GM19240 (cell line): ENCODE results near the gene MSX1.

Experiments
- DNase-seq: peaks from one replicate; pipeline ENCODE4 v3.0.0; 2011; ENCODE audit warnings: low spot score; ENCODE audit not compliant: insufficient read length

MSX1 gene

GRCh38 chr4:4857001-4857808, 2.3 kb upstream of the MSX1 start:
- no peak for DNase-seq

DNA sequence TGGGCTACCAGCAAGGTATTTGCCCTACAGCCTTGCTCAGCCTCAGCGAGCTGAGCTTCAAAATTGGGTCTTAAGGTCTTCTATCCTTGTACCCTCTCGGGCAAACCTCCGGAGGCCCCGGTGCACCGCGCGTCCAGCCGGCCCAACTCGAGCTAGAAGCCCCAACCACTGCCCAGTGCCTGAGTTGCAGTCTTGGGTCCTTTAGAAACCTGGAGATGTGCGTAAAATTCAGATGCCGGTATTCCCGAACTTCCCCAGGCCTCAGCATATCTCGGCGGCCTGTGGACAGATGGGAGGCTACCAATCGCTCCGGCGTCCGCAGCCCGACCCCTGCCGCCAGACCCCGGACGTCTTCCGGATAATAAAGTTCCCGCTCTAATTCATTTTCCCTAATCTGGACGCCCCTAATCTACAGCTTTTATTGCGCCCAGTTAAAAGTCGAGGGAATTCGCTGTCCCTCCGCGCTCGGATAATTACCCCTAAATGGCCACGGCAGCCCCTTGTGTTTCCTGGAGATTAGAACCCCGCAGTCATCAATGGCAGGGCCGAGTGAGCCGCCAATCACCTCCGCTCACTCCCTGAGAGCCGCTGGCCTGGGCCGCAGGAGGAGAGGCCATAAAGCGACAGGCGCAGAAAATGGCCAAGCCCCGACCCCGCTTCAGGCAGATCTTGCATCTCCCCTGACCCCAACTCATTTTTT, 1.5 kb upstream of the MSX1 start:
- no peak for DNase-seq

DNA sequence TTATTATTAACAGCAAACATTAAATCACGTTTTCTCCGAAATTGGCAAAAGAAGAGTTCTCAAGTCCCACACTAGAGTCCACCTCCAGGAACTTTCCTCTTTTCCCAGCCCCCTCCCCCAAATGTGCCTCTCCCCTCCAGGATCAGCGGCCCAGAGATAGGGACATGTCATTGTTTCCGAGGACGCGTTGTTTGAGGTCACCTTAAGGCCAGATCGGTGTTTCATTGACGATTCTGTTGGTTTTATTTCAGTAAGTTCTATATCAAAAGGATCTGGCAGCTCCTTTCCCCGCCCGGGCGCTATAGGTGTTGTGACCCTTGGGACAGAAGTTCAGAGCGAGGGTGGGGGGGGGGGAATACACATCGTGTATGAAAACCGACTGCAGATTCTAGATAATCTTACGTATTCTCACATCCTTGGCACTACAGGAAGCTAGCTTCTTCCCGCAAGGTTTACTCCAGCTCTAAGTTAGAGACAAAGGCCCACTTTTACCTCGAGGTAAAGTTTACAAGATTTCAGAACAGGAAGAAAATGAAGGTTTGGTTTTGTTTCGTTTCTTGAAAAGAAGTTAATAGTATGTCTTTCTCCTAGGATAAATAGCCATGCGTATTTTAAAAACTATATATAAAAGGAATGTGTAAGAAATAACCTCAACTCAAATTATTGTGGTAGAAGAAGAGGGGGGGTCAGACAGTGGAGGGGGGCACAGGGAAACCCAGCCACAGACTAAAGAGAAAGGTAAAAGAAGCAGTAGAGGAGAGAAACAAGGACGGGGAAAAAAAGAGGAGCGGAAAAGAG, 739 bp upstream of the MSX1 start:
- no peak for DNase-seq

GRCh38 chr4:4859799-4860599, 534 bp downstream of the MSX1 start:
- DNase-seq, result no peak

GRCh38 chr4:4860600-4861389, 1.3 kb downstream of the MSX1 start:
- DNase-seq, result no peak

DNA sequence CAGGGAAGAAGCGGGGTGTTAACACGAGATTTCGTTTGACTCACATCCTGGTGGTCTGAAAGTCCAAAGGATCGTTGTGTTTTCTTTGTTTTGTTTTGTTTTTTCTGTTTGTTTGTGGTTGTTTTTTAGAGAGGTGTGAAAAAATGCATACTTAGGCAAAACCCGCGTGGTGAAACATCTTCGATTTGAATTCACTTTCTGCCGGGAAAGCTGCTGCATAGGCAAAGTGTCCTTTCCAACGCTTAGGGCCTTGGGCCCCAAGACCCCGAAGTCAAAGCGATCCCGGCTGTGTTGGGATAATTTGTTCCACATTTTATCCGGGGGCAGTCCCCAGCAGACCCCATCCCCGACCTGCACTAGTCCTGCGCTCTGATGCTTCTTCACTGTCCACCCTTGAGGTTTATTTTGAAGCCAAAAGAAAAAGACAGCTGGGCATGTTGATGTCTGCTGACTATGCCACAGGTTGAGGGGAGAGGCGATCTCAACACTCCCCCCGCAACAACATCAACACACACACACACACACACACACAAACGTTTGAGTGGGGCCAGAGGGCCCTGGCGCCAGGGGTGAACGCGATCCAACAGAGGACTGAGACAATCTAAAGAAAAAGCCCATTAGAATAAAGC, 2.0 kb downstream of the MSX1 start:
- DNase-seq, result no peak

GRCh38 chr4:4862071-4862551, 2.6 kb downstream of the MSX1 start:
- DNase-seq, result no peak

DNA sequence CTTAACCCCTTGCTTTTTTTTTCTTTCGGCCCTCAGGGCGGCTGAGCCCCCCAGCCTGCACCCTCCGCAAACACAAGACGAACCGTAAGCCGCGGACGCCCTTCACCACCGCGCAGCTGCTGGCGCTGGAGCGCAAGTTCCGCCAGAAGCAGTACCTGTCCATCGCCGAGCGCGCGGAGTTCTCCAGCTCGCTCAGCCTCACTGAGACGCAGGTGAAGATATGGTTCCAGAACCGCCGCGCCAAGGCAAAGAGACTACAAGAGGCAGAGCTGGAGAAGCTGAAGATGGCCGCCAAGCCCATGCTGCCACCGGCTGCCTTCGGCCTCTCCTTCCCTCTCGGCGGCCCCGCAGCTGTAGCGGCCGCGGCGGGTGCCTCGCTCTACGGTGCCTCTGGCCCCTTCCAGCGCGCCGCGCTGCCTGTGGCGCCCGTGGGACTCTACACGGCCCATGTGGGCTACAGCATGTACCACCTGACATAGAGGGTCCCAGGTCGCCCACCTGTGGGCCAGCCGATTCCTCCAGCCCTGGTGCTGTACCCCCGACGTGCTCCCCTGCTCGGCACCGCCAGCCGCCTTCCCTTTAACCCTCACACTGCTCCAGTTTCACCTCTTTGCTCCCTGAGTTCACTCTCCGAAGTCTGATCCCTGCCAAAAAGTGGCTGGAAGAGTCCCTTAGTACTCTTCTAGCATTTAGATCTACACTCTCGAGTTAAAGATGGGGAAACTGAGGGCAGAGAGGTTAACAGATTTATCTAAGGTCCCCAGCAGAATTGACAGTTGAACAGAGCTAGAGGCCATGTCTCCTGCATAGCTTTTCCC, 3.4 kb downstream of the MSX1 start:
- no peak for DNase-seq

DNA sequence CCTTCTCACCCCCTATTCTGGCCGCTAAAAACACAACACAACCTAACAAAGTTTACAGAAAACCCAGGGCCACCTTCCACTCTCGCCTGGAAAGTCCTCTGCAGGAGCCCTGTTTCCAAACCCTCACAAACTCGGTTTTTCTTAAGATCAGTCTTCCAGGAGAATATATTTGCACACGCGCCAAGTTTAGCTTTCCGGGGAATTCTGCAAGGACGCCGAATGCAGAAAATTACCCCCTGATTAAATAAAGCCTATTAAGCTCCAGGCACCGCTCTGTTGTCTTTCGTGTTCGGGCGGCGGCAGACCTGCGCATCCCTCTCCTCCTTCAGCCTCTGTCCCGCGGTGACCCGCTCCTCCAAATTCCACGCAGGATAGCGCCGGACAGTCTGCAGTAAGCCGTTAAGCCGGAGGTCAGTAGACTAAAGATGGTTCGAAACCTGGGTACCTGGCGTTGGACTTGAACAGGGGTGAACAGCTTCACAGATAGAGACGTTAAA, 5.0 kb downstream of the MSX1 start:
- no peak for DNase-seq

DNA sequence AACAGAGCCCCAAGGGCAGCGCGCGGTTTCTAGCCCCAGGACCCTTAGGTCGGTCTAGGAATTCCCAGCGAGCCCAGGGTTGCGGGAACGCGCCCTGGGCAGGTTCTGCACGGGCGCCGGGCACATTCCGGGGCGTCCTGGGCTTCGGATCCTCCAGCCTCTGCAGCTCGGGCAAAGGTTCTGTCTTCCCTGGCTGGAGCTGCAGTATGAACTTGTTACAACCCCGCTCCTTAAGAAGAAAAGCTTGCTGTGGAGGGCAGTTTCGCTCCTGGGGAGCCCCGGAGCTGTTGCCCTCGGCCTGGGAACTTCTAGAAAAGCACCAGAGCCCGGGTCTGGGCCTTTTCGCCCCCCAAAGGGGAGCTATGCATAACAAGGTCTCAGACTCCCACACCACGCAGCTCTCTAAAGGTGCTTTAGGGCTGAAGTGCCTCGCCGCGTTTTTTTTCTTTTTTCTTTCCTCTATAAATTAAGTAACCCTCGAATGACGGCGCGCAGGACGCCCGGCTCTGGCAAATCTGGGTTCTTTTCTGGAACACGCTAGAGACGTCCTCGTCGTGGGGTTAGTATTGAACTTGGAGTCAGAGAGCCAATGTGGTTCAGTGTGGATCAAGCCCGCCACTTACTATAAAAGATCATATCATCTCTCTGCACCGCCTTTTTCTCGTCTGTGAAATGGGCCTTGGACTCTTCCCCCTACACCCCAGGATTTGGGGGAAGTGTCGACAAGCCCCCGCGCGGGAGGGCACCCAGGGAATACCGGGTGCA, 5.7 kb downstream of the MSX1 start:
- DNase-seq, result no peak

DNA sequence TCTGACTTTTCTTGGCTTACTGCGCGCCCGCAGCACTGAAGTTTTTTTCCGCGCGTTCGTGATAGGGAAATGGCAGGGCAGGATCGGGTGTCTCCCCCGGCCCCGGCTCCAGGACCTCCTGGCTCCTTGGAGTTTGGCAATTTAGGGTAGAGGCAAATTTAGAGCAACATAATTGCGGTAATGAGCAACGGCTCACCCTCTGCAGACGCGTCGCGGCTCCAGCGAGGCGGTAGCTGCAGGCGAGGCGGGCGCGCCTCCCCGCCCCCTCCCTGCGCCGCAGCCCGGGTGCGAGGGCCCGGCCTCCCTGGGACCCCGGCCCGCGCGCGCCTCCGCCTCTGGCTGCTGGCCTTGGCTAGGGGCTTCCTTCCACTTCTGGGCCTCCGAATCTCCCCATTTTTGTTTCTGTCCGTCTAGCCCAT, 6.2 kb downstream of the MSX1 start:
- no peak for DNase-seq

DNA sequence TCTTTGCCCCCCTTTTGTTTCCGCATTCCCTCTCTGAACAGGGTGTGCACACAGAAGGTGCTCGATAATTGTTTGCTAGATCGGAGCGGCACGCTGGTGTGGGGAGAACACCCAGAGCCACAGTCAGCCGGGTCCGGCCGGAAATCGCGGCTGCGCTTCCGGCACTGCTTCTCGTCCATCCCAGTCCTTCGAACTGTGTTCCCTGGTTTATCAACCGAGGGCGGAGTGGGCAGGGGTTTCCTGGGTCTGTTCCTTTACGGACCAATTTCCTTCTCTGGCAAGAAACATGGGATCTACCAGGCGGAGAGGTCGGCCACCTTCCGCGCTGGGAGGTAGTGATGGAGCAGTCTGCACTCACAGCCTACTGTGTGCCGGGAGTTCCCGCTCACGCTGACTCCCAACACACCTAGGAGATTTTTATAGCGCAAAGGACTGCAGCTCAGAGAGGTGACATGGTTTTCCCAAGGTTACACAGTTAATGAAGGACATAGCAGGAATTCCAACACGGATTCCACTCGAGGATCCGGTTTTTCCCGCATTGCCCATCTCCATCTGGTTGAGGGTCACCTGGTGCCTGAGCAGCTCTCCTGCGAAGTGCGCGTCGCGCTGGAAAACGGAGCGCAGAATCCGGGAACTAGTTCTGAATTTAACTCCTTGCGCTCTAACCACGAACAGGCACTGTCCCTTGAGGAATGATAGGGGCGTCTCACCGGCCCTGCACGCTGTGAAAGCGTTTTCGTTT, 6.8 kb downstream of the MSX1 start:
- no peak for DNase-seq

GRCh38 chr4:4866866-4867374, 7.5 kb downstream of the MSX1 start:
- no peak for DNase-seq

DNA sequence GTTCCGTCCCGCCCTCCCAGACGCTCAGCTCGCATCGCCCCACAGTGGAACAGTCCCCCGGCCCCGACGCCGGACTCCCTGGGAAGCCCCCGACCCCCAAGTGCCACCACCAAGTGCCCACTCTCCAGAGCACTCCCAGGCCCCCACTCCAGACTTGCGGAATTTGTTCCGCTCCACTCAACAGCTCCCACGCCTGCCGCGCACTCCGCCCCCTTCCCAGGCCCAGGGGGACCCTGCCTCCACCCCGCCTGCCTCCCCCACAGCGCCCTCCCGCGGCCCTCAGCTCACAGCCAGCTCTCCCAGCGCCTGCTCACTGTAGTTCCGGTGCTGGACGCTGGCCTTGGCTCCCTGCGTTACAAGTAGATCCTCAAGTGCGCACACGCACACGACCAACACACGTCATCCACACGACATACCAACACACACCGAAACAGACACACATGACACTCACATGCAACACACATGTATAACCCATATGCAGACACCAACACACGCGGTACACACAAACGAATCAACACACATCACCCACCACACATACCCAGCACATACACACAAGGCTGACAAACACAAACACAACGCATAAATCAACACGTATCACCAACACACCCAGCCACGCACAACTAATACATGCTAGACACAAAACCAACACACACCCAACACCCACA, 8.0 kb downstream of the MSX1 start:
- DNase-seq, result no peak

- no peak for DNase-seq
Observed at GRCh38 chr4:4868040-4868757, 8.7 kb downstream of the MSX1 start.
